LNCAP (cell line): ENCODE results near the gene ZC3H13.

Experiments
- CTCF ChIP-seq: fragments of 450-650 bp; IDR thresholded peaks from 2 replicates; pipeline ENCODE4 v1.5.1; 2017; ENCODE audit warnings: mild to moderate bottlenecking

Gene ZC3H13

GRCh38 chr13:45932676-45933075 lies 119.9 kb downstream of the ZC3H13 start:
- no peak for TF ChIP-seq CTCF

DNA sequence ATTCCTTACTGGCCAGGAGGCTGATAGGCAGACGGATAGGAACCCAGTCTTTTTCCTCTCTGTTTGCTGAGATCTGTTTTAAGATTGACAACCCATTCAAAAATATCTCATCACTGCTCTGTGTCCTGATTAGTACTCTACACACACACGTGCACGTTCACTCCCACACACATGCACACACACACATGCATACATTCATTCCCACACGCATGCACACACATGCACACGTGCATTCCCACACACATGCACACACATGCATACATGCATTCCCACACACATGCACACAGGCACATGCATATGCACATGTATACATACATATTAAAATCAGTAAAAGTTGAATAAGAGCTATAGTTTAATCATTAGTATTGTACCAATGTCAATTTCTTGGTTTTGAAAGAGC lies 120.4 kb downstream of the ZC3H13 start:
- TF ChIP-seq CTCF: no peak

DNA sequence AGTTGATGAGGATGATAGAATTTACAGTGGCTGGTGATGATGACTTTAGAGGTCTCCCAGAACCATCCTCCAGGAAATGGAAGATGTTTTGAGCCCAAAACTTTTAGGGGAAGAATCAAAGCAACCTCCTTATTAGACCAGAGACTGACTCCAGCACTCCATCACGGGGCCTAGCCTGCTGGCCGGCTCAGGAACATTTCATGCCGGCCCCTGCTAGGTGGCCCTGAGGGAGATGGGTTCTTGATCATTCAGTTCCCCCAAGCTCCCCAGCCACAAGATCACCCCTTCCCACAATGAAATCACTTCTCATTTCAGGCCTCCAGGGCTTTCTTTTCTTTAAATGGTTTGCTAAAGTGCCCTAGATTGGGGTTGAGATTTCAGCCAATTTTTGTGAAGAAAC lies 121.3 kb downstream of the ZC3H13 start:
- no peak for TF ChIP-seq CTCF

GRCh38 chr13:45930177-45930576 lies 122.4 kb downstream of the ZC3H13 start:
- no peak for TF ChIP-seq CTCF

GRCh38 chr13:45928843-45929242 lies 123.7 kb downstream of the ZC3H13 start:
- no peak for TF ChIP-seq CTCF

GRCh38 chr13:45928176-45928575 lies 124.4 kb downstream of the ZC3H13 start:
- no peak for TF ChIP-seq CTCF

DNA sequence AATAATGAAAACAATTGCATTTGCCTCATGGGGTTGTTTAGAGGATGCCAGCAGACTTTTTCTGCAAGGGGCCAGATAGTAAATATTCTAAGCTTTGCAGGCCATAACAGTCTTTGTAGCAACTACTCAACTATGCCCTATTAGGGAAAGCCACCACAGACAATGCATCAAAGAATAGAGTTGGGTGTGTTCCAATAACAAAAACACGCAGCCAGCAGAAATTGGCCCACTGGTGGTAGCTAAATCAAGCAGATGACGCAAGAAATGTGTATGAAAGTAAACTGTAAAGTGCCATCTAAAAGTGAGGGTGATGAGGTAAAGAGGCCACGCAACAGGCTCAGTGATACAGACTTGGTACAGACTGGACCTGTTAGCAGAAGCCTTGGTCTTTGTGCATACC lies 125.8 kb downstream of the ZC3H13 start:
- TF ChIP-seq CTCF: no peak

GRCh38 chr13:45925151-45925550 lies 127.4 kb downstream of the ZC3H13 start:
- TF ChIP-seq CTCF: peak; percentile 32; the same call in 1 of the 2 replicates
